HFF-Myc (cell line): ENCODE data around the gene IGFLR1.
"Not testable (repeated sequence)": the region's sequence is repeated elsewhere in the genome, so short reads cannot be mapped to it uniquely, and the experiment has no call there.

Experiments
- DNase-seq: peaks from one replicate; pipeline ENCODE4 v3.0.0-alpha.2; 2011; ENCODE audit warnings: low read depth; ENCODE audit errors: extremely low read depth
- H3K4me3 ChIP-seq: replicated peaks from 2 replicates; pipeline ENCODE4 v1.5.1; 2011; ENCODE audit warnings: low read depth, mild to moderate bottlenecking, control low read depth, low read length
- CTCF ChIP-seq: IDR thresholded peaks from 2 replicates; pipeline ENCODE4 v1.5.1; 2012; ENCODE audit warnings: mild to moderate bottlenecking, low read depth, low read length, control low read depth; ENCODE audit errors: missing control alignments

The IGFLR1 gene

DNA sequence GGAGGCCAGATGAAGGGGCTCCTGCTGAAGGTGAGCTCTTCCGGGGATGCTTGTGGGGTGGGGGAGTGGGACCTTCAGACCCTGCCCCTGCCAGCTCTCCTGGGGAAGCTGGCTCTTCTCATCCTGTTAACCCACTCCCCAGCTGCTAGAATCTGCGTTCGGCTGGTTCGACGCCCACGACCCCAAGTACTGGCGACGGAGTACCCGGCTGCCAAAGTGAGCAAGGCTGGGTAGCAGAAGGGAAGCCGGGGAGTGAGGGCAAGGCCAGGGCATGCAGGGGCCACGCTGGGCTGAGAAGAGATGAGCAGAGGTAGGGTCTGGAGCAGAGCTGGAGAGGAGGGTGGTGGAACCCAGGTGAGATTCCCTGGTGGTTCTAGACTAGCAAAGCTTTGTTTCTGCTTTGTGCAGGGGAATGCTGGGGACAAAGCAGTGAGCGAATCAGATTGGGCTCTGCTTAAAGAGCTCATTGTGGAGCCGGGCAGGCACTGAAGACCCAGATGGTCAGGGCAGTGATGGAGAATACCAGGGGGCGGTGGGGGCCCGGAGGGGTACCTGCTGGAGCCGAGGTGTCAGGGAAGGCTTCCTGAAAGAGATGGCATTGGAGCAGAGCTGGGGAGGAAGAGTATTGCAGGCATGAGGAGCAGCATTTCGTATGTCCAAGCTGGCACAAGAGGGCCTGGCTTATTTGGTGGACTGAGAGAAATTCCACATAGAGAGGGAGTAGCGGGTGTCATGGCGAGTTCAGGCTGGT is 14.1 kb downstream of the IGFLR1 start:
- no peak for TF ChIP-seq CTCF
- no peak overlapping the region for H3K4me3 ChIP-seq
- DNase-seq, result no peak

DNA sequence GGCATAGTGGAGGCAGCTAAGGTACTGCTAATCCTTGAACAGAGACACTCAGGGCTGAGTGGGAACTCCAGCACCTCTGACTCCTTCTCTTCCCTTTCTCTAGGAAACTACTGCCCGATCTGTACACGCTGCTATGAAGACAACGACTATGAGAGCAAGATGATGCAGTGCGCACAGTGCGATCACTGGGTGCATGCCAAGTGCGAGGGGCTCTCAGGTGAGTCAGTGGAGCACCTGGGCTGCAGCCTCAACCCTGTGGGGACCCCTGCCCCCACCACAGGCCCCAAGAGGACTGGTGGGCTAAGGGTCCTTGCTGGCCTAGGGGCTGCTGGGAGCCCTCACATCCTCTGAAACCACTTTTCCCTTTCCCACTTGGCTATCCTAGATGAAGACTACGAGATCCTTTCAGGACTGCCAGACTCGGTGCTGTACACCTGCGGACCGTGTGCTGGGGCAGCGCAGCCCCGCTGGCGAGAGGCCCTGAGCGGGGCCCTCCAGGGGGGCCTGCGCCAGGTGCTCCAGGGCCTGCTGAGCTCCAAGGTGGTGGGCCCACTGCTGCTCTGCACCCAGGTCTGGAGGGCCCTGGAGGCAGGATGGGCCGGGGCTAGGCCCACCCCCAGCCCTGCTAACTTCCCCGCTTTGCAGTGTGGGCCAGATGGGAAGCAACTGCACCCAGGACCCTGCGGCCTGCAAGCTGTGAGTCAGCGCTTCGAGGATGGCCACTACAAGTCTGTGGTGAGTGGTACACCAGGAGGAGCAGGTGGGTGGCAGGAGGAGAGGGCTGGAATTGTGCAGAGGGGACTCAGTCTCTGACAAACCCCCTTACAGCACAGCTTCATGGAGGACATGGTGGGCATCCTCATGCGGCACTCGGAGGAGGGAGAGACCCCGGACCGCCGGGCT is 14.9 kb downstream of the IGFLR1 start:
- TF ChIP-seq CTCF, result no peak
- DNase-seq, result no peak
- no peak overlapping the region for H3K4me3 ChIP-seq

DNA sequence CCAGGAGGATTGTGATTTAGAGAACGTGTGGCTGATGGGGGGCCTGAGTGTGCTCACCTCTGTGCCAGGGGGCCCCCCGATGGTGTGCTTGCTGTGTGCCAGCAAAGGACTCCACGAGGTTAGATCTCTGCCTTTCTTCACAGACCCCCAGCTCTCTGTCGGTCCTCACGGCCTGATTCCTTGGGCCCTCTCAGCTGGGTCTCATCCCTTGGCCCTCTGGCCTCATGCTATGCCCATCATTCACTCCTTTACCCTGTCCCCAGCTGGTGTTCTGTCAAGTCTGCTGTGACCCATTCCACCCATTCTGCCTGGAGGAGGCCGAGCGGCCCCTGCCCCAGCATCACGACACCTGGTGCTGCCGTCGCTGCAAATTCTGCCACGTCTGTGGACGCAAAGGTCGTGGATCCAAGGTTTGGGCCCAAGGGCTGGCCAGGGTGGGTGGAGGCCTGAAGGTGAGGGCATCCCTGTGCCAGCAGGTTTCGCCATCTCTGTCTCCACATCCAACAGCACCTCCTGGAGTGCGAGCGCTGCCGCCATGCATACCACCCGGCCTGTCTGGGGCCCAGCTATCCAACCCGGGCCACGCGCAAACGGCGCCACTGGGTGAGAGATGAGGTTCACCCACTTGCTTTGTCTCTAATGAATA is 16.9 kb downstream of the IGFLR1 start:
- no peak for DNase-seq
- no peak for TF ChIP-seq CTCF

GRCh38 chr19:35724560-35724959 is 17.7 kb downstream of the IGFLR1 start:
- DNase-seq, result no peak
- no peak for TF ChIP-seq CTCF
- no peak overlapping the region for H3K4me3 ChIP-seq

More for the DNA sequence above, 16.9 kb downstream of the IGFLR1 start:
- H3K4me3 ChIP-seq, result no peak overlapping the region

DNA sequence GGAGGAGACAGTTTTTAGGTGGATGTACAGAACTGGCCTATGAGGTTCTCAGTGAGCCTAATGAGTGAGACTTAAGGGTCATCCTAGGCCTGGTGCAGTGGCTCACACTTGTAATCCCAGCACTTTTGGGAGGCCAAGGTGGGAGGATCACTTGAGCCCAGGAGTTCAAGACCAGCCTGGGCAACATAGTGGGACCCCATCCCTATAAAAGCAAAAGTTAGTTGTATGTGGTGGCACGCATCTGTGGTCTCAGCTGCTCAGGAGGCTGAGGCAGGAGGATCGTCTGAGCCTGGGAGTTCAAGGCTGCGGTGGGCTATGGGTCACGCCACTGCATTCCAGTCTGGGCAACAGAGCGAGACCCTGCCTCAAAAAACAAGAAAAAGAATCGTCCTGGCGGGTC is 18.1 kb downstream of the IGFLR1 start:
- not testable (repeated sequence) for DNase-seq, H3K4me3 ChIP-seq

- no peak for DNase-seq
- no peak for TF ChIP-seq CTCF
- no peak overlapping the region for H3K4me3 ChIP-seq
Measured at GRCh38 chr19:35723671-35724070, 18.6 kb downstream of the IGFLR1 start.

DNA sequence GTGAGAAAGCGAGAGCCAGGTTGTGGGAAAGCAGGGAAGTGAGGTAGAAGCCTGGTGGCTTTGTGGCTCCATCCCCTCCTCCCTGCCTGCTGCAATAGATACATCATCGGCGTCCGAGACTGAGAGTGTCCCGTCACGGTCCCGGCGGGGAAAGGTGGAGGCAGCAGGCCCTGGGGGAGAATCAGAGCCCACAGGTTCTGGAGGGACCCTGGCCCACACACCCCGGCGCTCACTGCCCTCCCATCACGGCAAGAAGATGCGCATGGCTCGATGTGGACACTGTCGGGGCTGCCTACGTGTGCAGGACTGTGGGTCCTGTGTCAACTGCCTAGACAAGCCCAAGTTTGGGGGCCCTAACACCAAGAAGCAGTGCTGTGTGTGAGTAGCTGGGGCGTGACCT is 19.4 kb downstream of the IGFLR1 start:
- H3K4me3 ChIP-seq, result no peak overlapping the region
- no peak for TF ChIP-seq CTCF
- DNase-seq, result no peak
